ENCODE data around the gene CHST13.
"Not testable (repeated sequence)": the region's sequence is repeated elsewhere in the genome, so short reads cannot be mapped to it uniquely, and the experiment has no call there.

CHST13 gene

DNA sequence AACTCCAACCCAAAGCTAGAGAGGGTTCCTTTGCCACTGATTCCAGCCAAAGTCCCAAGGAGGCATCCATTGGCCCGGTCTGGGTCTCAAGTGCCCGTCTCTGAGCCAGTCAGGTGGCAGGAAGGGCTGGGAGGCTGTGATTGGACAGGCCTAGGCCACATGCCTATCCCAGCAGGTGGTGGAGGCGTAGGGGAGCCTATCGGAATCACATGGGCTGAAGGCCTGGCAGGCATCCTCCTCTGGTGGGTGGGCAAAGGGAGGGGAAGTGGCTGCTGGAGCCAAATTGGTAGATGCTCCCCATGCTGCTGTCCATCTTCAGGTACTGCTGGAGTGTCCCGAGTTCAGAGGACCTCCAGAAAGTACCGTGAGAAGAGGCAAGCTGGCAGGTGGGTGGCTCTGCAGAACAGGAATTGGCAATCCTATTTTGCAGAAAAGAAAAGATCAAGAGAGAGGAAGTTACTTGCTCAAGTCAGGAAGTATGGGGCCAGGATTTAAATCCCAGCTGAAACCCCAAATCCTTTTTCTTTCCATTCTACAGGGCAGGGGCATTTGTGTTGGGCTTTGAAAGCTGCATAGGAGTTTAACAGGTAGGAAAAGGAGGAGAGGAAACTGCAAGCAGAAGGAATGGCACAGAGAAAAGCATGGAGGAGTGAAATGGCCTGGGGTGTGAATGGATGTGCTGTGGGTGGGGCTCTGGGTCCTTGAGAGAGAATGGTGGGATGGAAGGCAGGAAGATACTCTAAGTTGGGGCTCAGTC is 3.7 kb downstream of the CHST13 start:
- no peak for DNase-seq

DNA sequence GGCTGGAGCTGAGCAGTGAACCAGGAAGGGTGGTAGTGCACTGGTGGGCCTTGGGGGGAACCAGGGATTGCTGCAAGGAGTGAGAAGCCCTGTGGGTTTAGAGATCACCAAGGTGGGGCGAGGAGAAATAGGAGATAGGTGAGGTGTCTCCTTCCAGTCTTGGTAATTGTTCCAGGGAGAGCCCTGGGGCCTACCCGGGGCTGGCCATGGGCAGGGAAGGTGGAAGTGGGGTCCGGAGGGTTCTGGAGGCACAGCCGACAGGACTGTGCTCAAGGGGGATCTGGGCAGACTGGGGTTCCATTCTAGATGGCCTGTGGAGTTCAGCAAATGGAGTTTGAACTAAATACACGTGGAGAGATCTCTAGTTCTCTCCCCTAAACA is 4.5 kb downstream of the CHST13 start:
- no peak for DNase-seq

DNA sequence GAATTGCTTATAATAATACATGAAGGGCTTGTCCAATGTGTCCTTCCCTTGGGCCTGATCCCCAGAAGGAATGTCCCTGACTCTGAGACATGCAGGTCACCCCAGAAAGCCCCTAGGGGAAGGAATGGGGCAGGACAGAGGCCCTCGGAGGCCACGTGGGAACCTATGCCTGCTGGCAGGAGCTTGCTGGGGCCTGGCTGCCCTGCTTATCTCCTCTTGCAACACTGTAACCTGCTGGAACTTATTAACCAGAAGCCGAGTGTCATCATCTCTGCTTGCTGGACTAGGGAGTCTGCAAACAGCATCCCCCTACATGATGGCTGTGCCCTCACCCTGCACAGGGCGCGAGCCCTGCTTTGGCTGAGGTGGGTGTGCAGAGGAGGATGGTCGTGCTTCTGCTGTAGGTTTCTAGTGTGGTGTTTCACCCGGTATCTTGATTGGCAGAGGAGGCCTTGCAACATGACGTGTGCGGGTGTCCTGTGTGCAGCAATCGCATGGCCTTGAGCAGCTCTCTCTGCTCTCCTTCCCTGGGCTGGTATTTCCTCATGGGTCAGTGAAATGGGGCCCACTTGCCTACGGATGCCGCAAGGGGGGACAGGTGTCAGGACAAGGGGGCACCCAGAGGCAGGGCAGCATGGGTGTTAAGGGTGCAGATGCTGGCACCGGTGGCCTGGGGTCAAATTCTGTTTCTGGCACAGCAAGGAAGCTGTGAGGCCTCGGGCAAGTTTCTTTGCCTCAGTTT is 5.0 kb downstream of the CHST13 start:
- no peak for DNase-seq

DNA sequence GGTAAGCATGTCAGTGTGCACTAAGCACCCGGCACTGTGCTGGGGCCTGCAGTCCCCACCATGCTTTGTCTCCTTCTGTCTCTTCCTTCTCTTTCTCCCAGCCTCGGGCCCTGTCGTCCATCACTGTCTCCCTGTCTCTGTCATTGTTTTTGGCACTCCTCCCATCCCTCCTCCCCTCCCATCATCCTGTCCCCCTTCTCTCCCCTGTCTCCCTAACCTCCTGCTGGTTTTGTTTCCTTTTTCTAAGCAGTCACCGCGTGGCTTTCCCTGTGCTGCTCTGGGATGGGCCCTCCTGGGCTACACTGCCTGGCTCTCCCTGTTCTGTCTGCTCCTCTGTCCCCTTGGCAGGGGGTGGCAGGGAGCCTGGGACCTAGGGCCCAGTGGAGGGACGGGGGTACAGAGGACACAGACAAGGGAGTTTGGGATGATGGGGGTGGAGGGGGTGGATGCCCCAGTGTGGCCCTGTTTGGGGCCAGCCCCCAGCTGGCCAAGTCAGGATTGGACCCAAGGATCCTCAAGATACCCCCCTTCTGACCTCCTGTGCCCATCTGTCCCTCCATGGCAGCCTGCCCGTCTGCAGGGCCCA is 5.7 kb downstream of the CHST13 start:
- no peak for DNase-seq

DNA sequence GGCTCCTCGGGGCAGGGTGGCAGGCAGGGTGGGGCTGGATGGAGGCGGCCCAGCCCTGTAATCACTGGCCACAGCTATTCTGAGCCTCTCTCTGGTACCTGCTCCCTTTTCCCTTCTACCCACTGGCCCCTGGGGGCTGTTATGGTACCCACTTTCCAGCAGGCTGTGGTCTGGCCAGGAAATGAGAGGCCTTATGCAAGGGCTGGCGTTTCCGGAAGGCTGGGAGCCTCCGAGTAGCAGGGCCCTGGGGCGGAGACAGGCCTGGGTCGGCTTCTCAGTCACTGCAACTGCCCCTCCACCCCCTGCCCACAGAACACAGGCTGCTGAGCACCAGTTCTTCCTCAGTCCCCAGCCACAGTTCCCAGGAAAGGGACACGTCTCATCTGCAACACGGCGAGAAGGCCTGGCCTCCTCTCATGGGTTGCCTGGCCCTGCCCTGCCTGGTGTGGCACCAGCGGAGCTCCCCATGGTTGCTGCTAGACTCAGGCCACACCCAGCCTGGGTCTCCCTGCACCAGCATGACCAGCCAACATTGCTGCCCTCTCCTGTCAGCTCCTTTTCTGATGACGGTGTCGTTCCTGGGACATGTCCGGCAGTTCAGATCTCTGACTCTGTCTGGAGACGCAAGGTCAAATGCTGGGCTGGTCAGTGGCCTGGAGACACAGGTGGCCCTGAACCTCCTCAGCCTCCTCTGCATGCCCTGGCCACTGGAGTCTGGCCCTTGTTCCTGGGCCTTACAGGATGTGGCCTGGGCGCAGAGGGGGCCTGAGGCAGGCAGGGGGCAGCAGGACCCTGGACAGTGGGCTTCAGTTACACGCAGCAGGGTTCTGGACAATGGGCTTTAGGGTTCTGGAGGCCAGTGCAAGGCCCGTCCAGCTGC is 6.5 kb downstream of the CHST13 start:
- no peak for DNase-seq

DNA sequence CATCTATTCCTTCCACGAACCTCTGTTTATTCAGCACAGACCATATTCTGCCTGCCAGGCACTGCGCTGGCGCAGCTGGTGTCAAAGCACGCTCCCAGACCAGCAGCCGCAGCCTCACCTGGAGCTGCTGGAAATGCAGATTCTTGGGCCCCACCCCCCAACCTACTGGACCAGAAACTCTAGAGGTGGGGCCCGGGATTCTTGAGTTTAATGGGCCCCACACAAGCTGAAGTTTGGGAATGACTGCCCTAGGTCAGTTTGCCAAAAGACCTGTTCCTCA is 7.0 kb downstream of the CHST13 start:
- DNase-seq: no peak

DNA sequence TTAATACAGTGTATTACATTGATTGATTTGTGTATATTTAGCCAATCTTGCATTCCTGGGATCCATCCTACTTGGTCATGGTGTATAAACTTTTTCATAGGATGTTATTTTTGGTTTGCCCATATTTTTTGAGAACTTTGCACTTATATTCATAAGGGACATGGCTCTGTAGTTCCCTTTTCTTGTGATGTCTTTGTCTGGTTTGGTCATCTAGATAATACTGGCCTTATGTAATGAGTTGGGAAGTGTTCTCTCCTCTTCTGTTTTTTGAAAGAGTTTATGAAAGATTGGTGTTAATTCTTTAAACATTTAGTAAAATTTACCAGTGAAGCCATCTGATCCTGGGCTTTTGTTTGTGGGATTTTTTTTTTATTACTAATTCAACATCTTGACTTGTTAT is 9.6 kb downstream of the CHST13 start:
- DNase-seq: no peak

DNA sequence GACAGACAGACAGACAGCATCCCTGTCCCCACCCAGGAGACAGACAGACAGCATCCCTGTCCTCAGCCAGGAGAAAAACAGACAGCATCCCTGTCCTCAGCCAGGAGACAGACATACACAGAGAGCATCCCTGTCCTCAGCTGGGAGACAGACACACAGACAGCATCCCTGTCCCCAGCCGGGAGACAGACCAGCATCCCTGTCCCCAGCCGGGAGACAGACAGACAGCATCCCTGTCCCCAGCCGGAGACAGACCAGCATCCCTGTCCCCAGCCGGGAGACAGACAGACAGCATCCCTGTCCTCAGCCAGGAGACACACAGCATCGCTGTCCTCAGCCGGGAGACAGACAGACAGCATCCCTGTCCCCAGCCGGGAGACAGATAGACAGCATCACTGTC is 10.8 kb downstream of the CHST13 start:
- DNase-seq: not testable (repeated sequence)

DNA sequence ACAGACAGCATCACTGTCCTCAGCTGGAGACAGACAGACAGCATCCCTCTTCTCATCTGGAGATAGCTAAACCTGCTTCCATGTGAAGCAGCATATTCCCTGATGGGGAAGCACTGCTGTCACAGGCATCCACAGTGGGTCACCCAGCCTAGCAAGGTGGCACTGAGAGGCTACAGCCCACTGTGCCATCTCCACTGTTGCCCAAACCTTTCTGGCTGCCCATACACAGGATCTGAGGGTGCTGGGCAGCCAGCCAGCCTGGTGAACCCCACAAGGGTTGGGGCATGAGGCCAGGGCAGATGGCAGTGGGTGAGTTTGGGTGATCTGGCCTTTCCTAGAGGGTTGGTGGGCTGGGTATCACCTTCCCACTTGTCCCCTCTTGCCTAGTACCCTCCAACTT is 11.7 kb downstream of the CHST13 start:
- no peak for DNase-seq

DNA sequence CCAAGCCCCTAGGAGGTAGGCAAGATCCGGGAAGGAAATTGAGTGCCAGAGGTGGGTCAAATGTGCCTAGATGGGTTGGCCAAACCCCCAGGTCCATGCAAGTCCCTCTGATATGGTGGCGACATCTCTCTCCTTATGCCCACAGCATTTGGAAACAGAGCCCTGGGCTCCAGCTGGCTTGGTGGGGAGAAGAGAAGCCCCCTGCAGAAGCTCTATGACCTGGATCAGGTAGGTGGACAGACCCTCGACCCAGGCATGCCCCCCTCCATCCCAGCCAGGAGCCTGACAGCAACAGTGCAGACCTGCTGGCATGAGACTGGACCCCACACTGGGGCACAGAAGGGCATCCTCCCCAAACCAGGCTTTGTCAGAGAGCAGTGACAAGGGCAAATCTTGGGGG is 12.2 kb downstream of the CHST13 start:
- DNase-seq: no peak

DNA sequence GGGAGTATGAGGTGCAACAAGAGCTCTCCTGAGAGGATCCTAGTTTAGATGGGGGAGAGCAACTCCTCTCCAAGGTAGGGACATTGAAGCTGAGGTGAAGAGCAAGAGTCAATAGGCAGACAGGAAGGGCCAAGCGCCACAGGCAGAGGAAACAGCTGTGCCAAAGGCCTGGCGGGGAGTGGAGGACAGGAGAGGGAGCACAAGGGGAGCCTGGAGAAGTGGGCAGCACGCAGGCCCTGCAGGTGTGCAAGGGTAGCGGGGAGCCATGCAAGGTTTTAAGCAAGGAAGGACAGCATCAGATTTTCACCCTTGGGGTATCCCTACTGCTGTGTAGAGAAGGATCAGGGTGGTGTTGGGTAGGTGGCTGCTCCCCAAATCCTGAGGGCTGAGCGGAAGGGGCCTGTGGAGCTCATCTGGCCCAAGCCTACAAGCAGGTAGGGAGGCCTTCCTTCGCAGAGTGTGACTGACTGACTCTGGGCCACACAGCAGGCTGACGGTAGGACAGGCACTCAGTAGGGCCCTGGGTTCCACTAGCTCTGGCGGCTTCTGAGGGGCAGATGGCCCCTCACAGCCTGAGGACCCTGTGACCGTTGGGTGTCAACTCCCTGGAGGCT is 13.3 kb downstream of the CHST13 start:
- DNase-seq: no peak

DNA sequence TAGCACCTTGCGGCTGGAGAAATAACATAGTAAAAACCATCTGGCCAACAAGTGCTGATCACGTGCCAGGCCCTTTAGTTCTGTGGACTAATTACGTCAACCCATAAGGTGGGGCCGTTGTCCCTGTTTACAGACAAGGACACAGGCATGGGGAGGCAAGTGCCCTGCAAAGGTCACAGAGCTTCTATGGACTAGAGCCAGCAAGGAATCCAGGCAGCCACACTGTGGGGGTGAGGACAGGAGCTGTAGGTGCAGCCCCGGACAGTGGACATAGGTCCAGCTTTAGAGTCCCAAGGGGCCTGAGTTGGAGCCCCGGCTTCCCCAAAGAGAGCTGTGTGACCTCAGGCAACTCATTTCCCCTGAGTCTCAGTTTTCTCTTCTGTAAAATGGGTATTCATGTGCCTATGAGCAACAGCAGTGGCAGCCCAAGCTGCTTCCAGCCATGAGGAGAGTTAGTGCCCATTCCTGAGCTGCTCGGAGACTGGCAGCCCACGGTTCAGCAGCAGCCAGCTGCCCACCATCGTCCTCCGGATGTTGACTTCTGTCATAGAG is 13.9 kb downstream of the CHST13 start:
- no peak for DNase-seq

DNA sequence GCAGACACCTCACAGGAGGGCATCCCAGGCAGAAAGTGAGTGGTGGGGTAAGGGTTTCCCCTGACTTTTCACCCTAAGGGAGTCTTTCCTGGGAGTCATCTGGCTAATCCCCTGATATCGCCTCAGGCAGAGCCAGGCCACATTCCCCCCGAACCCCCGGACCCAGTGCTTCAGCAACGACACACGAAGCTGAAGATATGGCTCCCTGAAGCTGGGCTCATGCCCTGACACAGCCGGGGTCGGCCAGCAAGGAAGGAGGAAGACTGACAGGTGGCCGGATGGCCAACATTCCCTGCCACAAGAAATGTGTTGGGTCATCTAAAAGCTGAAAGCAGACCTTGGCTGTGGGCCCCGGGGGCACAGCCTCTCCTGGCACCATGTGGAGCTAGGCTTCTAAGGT is 14.4 kb downstream of the CHST13 start:
- no peak for DNase-seq

DNA sequence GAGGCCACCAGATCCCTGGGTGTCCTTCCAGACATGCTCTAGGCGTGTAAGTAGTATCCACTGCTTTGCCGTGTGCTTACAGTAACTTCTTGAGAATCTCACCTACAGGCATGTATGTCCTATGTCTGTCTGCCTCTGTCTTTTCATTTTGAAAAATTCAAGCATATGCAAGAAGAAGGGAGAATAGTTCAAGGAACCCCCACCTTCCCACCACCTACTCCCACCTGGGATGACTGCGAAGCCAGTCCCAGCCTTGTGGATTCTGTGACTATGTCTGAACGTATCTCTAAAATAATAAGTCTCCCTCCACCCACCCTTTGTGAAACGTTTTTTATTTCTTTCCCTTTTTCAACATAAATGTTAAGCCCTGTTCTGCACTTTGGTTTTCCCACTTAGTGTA is 15.0 kb downstream of the CHST13 start:
- no peak for DNase-seq

DNA sequence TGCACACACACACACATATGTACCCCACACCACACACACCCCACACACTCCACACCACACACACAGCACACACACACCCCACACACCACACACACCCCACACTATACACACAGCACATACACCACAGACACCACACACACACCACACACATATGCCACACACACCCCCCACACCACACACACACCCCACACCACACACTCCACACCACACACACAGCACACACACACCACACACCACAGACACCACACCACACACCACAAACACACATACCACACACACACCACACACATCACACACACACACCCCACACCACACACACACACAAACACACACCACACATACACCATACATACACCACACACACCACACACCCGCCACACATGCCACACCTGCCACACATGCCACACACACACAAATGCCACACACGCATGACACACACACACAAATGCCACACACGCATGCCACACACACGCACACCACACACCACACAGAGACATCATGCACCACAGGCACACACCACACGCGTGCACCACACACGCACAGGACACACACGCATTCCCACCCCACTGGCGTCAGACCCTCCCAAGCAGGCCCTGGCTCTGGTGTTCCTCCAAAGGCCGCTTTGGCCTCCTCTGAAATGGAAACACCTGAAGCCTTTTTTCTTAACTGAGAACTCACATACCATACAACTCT is 15.7 kb downstream of the CHST13 start:
- no peak for DNase-seq

DNA sequence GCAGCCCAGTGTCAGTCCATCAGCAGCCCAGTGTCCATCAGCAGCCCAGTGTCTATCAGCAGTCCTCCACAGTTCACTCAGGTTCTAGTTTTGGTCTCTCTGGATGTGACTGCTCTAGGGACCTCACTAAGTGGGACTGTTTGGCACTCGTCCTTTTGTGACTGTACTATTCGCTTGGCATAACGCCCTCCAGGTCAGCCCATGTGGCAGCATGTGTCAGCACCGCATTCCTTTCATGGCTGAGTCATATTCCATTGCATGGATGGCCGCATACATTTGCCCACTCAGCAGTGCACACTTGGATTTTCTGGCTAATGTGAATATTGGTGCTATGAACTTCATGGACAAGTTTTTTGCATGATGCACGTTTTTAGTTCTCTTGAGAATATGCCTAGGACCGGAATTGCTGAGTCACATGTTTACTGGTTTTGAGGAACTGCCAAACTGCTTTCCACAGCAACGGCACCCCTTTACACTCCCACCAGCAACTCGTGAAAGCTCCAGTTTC is 16.4 kb downstream of the CHST13 start:
- no peak for DNase-seq

DNA sequence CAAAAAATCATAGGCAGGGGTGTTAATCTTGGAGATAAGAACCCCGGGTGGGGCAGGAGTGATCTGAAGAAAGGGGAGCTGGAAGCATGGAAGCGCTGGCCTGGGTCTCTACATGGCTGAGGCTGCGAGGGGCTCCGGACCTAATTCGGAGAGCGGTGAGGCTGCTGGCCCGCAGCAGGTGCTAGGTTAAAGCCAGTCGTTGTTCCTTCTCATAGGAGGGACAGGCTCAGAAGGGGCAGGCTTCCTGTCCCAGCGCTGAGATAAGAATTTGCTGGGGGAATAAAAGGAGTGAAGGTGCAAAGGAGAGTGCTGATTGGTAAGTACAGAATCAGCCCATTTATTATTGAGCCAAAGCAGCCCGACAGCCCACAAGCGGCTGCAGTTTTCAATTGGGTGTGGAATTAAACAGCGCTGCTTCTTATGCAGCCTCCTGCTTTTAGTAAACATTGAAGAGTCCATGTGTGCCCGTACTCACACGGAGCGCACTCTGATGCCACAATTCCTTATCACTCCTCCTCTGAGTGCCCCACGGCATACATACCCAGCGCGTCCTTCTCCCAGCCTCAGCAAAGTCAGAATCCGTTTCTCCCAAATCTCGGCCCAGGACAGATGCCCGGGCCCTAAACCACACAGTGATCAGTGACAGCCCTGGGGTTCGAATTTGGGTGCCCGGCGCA is 17.1 kb downstream of the CHST13 start:
- DNase-seq: no peak

DNA sequence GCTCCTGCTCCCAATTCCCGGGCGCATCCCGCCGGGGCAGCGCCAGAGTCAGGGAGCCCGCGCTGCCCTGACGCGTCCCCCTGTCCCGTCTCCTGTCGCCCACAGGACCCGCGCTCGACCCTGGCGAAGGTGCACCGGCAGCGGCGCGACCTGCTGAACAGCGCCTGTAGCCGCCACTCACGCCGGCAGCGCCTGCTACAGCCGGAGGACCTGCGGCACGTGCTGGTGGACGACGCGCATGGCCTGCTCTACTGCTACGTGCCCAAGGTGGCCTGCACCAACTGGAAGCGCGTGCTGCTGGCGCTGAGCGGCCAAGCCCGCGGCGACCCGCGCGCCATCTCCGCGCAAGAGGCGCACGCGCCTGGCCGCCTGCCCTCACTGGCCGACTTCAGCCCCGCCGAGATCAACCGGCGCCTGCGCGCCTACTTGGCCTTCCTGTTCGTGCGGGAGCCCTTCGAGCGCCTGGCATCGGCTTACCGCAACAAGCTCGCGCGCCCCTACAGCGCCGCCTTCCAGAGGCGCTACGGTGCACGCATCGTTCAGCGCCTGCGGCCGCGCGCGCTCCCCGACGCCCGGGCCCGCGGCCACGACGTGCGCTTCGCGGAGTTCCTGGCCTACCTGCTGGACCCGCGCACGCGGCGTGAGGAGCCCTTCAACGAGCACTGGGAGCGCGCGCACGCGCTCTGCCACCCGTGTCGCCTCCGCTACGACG is 17.8 kb downstream of the CHST13 start:
- DNase-seq: no peak

DNA sequence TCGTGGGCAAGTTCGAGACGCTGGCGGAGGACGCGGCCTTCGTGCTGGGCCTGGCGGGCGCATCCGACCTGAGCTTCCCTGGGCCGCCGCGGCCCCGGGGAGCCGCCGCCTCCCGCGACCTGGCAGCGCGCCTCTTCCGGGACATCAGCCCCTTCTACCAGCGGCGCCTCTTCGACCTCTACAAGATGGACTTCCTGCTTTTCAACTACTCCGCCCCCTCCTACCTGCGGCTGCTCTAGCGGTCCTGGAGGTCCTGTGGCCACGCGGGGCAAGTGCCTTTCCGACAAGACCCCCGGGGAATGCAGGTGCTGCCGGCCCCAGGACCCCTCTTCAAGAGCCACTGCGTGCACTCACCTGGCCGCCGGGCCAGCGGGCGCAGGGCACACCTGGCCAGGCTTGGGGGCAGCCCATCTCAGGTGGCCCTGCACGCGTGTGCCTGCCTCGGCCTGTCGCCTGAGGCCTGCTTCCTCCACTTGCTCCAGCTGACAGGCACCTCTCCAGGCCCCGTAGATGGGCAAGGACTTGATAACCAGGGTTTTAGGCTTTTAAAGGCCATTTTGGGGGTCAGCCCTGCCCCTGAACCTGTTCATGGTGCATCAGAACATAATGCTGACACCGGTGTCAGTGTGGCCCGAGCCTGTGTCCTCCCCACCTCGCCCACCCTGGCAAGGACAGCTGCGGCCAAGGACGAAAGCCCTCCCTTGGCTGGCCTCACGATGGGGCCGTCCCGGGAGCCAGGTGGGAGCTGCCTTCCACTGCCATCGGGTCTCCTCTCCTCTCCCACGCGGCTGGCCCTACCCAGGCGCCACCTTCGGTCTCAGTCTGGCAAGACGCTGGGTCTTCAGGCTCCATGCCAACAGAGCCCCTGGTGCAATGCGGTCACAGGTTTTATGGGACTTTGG is 18.6 kb downstream of the CHST13 start:
- no peak for DNase-seq

Measured in activated CD4-positive, alpha-beta T cell treated with anti-CD3 and anti-CD28 coated beads, Interleukin-2, amount 50 U/mL, for 1 hour (primary cell).